ENCODE data around the gene BOLL.
"Not testable (repeated sequence)": the region's sequence is repeated elsewhere in the genome, so short reads cannot be mapped to it uniquely, and the experiment has no call there.

The BOLL gene

GRCh38 chr2:197706839-197707207, 78.3 kb downstream of the BOLL start:
- DNase-seq (ENCODE audit: low read depth, low spot score): no peak

GRCh38 chr2:197705912-197706838, 78.9 kb downstream of the BOLL start:
- no peak for DNase-seq (ENCODE audit: low read depth, low spot score)

- DNase-seq (ENCODE audit: low read depth, low spot score): peak; percentile 81
Observed at GRCh38 chr2:197705121-197705911, 79.8 kb downstream of the BOLL start, which contains the start of gene MARS2. MARS2 (plus strand) TSS chr2:197705369; CDS start chr2:197705406, 37 bp downstream.

GRCh38 chr2:197704434-197705120, 80.5 kb downstream of the BOLL start:
- no peak for DNase-seq (ENCODE audit: low read depth, low spot score)

GRCh38 chr2:197700960-197701359, 84.2 kb downstream of the BOLL start:
- DNase-seq (ENCODE audit: low read depth, low spot score): no peak

GRCh38 chr2:197699724-197700123, 85.4 kb downstream of the BOLL start:
- DNase-seq (ENCODE audit: low read depth, low spot score): not testable (repeated sequence)

- not testable (repeated sequence) for DNase-seq (ENCODE audit: low read depth, low spot score)
Observed at GRCh38 chr2:197696571-197696970, 88.5 kb downstream of the BOLL start.

GRCh38 chr2:197695971-197696370, 89.1 kb downstream of the BOLL start:
- DNase-seq (ENCODE audit: low read depth, low spot score): not testable (repeated sequence)

GRCh38 chr2:197695206-197695605, 89.9 kb downstream of the BOLL start:
- not testable (repeated sequence) for DNase-seq (ENCODE audit: low read depth, low spot score)

GRCh38 chr2:197677483-197677882, 107.6 kb downstream of the BOLL start:
- DNase-seq (ENCODE audit: low read depth, low spot score): no peak

GRCh38 chr2:197677056-197677455, 108.1 kb downstream of the BOLL start:
- DNase-seq (ENCODE audit: low read depth, low spot score): no peak

Data from activated CD4-positive, CD25-positive, alpha-beta regulatory T cell treated with anti-CD3 and anti-CD28 coated beads, Interleukin-2, amount 50 U/mL, for 16 hours (primary cell).